Right lobe of liver (tissue), 4 donors: ENCODE results near the gene AADAC.

Experiments
- POLR2A ChIP-seq: fragments of 450-650 bp; IDR thresholded peaks from one replicate; pipeline ENCODE4 v1.6.1; 2017; ENCODE audit warnings: antibody characterized with exemption, mild to moderate bottlenecking
- TF ChIP-seq, protein P1 (sequence below), 4 donors: fragments of 200-600 bp in 3 of 4; fragments of 450-650 bp in 1 of 4; IDR thresholded peaks; one replicate each; pipeline versions ENCODE4 v1.5.1 to v1.8.0; 2016 to 2022; ENCODE audit warnings: antibody characterized with exemption in 4 of 4, mild to moderate bottlenecking in 2 of 4
- donor health status: DM: no; HTN: no; CAD: no.
- donor health status: DM: no; HTN: no; CAD: no.
- donor health status: DM: no; HTN: yes; CAD: no.

DNA sequence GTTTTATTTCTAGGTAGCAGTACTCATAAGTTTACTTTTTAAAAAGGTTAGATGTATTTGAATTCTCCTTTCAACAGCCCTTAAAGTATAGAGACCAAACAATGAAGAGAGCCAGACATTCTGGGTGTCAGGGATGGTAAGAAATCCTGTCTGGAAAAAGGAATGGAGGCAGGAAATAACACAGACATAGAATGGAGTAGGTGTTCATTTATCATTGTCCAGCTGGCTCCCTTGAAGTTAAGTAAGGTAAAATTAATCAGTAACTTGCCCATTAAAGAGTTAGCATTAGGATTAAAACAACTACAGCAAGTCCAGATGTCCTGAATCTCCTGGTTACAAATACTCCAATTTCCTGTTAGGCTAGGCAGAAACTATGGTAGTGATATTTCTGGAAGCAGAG, 46.0 kb downstream of the AADAC start:
- TF ChIP-seq, protein P1, sequence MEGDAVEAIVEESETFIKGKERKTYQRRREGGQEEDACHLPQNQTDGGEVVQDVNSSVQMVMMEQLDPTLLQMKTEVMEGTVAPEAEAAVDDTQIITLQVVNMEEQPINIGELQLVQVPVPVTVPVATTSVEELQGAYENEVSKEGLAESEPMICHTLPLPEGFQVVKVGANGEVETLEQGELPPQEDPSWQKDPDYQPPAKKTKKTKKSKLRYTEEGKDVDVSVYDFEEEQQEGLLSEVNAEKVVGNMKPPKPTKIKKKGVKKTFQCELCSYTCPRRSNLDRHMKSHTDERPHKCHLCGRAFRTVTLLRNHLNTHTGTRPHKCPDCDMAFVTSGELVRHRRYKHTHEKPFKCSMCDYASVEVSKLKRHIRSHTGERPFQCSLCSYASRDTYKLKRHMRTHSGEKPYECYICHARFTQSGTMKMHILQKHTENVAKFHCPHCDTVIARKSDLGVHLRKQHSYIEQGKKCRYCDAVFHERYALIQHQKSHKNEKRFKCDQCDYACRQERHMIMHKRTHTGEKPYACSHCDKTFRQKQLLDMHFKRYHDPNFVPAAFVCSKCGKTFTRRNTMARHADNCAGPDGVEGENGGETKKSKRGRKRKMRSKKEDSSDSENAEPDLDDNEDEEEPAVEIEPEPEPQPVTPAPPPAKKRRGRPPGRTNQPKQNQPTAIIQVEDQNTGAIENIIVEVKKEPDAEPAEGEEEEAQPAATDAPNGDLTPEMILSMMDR (IDR thresholded peaks at IDR 0.05): no peak
- TF ChIP-seq POLR2A: peak; percentile 28
